ENCODE results near the gene CLDN15.
A peak's percentile ranks its signal among the peaks of the same experiment; 100 is the strongest.
"Not testable (repeated sequence)": the region's sequence is repeated elsewhere in the genome, so short reads cannot be mapped to it uniquely, and the experiment has no call there.

CLDN15 gene, protein sequence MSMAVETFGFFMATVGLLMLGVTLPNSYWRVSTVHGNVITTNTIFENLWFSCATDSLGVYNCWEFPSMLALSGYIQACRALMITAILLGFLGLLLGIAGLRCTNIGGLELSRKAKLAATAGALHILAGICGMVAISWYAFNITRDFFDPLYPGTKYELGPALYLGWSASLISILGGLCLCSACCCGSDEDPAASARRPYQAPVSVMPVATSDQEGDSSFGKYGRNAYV
- total RNA-seq, result 0.91 to 7.2 (median 2.2) reads per million in 17 experiments

DNA sequence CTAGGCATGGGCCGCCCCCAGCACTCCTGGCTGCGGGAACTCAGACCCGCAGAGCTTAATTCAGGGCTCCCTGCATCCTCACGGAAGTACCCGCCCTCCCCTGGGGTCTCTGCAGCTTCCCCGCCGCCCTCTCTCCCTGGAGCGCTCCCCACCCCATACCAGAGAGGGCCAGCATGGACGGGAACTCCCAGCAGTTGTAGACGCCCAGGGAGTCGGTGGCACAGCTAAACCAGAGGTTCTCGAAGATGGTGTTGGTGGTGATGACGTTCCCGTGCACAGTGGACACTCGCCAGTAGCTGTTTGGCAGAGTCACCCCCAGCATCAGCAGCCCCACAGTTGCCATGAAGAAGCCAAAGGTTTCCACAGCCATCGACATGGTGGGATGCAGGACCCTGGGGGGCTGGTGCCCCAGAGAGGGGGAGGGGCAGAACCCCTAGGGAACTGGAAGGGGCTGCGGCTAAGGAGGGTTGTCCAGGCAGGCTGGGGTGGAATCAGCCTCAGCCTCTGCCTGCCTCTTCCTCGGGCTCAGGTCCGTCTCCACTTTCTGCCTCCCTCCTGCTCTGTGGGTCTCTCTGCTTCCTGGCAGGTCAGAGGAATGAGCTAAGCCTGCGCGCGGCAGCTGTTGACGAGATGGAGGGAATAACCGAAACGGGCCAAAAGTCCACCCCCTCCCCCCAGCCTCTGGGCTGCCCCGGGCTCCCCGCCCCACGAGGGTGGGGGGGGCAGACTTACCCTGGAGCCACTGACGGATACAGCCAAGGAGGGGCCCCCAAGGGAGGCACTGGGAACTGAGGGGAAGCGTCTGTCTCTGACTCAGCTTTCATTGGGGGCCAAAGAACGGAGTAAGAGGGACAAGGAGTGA, at the start of gene CLDN15:
Gene CLDN15 (minus strand): TSS at position 597 of the 862 bp plus-strand sequence. CDS start 221 bp downstream, at position 376.
- DNase-seq, result no peak

DNA sequence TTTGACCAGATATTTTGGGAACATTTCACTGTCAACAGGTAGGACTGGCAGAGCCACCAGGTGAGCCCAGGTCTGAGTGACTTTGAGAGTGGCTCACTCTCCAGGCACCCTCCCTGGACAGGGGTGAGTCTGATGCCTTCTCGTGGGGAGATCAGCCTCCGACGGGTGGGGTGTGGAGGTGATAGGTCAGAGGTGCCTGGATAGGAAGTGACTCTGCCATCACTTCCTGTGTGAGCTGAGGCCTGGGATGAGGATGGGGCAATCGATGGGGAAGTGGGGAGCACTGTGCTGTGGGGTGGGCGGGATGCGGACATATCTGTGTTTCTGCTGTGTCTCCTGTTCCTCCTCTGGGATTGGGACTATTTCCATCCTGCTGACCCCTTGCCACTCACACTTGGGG, 49.4 kb upstream of the CLDN15 start:
- DNase-seq, result peak; percentile 64 to 85 (median 82)

DNA sequence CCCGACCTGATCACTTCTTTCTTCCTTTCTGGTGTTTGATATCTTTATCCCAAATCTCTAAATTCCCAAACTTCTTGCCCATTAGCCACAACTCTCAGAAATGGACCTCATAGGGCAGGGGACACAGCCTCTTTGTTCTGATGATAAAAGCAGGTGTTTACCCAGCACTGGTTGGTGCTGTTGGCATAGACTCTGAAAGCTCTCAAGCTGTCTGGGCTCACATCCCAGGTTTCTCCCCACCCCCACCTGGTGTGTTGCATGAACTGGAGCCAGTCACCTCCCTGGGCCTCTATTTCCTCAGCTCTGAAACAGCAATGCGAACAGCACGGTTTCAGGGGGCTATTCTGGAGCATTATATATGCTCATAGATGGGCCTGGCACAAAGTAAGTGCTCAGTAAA, 48.3 kb upstream of the CLDN15 start:
- DNase-seq, result not testable (repeated sequence)

- DNase-seq, result no peak
Measured at GRCh38 chr7:101285171-101285570, 47.6 kb upstream of the CLDN15 start.

- DNase-seq, result not testable (repeated sequence)
Measured at GRCh38 chr7:101280912-101281311, 43.3 kb upstream of the CLDN15 start.

DNA sequence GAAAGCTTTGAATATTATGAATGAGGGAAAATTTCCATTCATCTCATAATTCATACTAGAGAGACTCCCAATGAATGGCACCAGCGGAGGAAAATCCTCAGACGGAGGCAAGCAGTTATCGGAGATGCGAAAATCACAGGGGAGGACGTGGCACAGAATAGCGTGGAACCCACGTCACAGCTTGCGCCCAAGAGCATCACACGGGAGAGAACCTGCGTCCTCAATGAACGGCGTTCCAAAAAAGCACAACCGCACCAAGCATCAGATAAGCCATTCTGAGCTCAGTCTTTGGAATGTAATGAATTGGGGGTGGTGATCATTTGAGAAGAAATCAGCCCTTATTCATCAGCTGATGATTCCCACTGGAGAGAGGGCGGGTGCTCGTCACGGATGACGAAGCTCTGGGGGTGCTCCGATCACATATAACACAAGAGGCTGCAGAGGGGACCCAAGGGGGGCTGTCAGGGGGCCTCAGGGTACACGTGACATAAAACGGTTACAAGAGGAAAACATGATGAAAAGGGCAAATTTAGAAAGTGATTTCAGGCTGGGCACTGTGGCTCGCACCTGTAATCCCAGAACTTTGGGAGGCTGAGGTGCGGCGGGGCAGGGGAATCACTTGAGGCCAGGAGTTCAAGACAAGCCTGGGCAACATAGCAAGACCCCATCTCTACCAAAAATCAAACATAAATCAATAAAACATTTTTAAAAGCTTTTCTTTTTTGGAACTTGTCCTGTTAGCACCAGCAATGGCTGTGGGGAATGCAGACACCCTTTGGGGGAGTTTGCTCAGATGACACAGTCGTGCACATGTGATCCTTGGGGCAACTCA, 41.1 kb upstream of the CLDN15 start:
- no peak for DNase-seq

GRCh38 chr7:101277155-101277554, 39.6 kb upstream of the CLDN15 start:
- no peak for DNase-seq

GRCh38 chr7:101273206-101273605, 35.6 kb upstream of the CLDN15 start:
- no peak for DNase-seq

GRCh38 chr7:101271021-101271420, 33.4 kb upstream of the CLDN15 start:
- DNase-seq, result peak in 2 of 4 experiments; percentile 32 to 40

GRCh38 chr7:101269664-101270063, 32.1 kb upstream of the CLDN15 start:
- no peak for DNase-seq

DNA sequence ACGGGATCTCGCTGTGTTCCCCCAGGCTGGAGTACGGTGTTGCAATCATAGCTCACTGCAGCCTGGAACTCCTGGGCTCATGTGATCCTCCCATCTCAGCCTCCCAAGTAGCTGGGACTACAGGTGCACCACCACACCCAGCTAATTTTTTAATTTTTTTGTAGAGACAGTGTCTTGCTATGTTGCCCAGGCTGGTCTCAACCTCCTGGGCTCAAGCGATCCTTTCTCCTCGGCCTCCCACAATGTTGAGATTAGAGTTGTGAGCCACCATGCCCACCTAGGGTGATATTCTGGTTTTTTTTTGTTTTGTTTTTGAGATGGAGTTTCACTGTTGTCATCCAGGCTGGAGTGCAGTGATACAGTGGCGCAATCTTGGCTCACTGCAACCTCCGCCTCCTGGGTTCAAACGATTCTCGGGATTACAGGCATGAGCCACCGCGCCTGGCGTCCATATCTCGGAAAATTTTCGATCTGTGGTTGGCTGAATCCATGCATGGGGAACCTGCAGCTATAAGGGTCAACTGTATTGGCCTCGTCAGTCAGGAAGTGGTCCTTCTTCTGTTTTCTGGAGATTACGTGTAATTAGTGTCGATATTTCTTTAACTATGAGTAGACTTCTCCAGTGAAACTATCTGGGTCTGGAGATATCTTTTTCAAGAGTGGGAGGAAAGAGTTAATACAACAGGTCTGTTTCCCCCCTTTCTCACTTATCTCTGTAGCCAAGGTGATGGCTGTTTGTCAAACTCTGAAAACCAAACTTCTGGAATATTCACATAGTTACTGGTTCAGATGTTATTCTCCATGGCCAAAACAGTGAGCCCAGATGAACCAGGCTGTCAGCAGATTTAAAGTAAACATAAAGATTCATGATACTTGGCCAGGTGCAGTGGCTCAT, 28.3 kb upstream of the CLDN15 start:
- DNase-seq, result no peak

- peak; percentile 50 to 73 (median 62) for DNase-seq
Measured at GRCh38 chr7:101264102-101264706, 26.6 kb upstream of the CLDN15 start.

GRCh38 chr7:101258243-101258731, 20.7 kb upstream of the CLDN15 start:
- DNase-seq, result no peak

DNA sequence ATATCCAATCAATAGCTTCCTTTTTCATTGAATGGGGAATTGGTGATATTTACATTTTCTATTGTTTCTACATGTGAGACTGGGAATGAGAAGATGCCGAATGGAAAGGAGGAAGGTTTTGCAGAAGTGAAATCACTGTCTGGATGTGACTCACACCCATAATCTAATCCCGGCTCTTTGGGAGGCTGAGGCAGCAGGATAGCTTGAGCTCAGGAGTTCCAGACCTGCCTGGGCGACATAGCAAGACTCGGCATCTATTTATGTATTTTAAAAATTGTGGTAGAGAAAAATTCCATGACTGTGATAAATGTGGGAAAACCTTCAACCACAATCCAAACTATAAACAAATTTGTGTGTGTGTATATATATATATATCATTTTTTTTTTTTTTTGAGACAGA, 18.2 kb upstream of the CLDN15 start:
- DNase-seq, result peak in 3 of 4 experiments; percentile 11 to 47 (median 37)

- not testable (repeated sequence) for DNase-seq
Measured at GRCh38 chr7:101253199-101253598, 15.6 kb upstream of the CLDN15 start.

DNA sequence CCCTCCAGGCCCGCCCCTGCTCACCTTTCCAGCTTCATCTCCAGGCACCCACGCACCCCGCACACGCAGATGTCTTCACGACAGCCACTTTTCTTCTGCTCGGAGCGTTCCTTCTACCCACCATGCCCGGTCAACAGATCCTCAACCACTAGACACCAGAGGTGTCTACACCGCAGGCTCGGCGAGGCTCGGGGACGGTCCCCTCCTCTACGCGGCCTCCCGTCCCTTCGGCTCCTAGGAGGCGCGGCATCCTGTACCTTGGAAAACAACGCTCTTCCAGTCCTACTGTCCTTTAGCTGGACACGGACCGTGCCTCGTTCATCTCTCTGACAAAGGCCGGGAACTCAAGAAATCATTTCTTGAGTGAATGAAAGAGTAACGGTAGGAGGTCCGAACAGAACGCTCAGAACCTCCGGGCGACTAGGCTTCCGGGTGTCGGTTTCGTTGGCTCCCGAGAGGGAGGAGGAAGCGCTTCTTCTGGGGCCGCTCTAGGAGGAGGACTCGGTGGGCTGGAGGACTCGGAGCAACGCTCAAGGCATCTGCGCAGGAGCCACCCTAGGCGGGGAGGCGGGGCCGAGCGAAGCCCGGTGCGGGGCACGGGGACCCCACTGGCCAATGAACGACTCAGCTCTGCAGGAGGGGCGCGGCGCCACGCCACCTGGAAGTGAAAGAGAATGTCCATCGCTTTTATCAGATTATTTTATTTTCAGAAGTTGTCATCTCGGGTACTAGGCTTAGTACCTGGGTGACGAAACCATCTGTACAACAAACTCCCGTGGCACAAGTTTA, 14.5 kb upstream of the CLDN15 start:
- peak; percentile 98 to 100 (median 99) for DNase-seq

- DNase-seq, result no peak
Measured at GRCh38 chr7:101250324-101250723, 12.7 kb upstream of the CLDN15 start.

- no peak for DNase-seq
Measured at GRCh38 chr7:101248276-101248675, 10.7 kb upstream of the CLDN15 start.

DNA sequence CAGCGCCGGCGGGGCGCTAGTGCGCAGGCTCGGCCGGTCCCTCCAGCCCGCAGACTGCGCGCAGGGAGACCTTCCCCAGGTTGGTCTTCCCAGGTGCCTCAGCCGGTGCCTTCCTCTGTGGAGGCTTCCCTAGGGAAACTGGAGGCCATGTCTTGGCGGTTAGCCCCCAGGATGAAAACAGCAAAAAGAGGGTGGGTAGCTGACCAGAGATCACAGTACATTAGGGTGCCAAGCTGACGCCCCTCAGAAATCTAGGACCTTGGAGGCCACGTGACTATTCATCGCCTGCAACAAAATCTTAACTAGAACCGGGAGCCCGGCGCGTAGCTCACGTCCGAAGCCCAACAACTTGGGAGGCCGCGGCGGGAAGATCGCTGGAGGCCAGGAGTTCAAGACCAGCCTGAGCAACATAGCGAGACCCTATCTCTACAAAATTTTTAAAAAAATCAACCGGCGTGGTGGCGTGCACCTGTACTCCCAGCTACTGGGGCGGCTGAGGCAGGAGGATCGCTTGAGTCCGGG, 7.6 kb upstream of the CLDN15 start:
- no peak for DNase-seq
